HEK293T (cell line): ENCODE results near the gene FHOD1.

Experiments
- CTCF ChIA-PET: fragments of 350-600 bp; formaldehyde crosslinking; extraction: SDS; loops from one replicate; lab custom pipeline; 2021; ENCODE audit warnings: antibody characterized with exemption, inconsistent platforms; lab: Yijun Ruan, JAX
- POLR2A ChIA-PET: fragments of 350-600 bp; formaldehyde crosslinking; extraction: SDS; loops from one replicate; lab custom pipeline; 2020; ENCODE audit warnings: antibody characterized with exemption, inconsistent platforms; lab: Yijun Ruan, JAX
- DNase-seq: peaks from one replicate; pipeline ENCODE4 v3.0.0; 2012; ENCODE audit warnings: mixed read lengths; ENCODE audit errors: extremely low spot score
- ARNT ChIP-seq: fragments of 450-650 bp; IDR thresholded peaks from 2 replicates; pipeline ENCODE4 v1.6.1; 2017; ENCODE audit warnings: mild to moderate bottlenecking
- BHLHE40 ChIP-seq: fragments of 450-650 bp; IDR thresholded peaks from 2 replicates; pipeline ENCODE4 v1.6.1; 2016; ENCODE audit warnings: mild to moderate bottlenecking, moderate library complexity, borderline replicate concordance
- CTBP1 ChIP-seq: fragments of 450-650 bp; IDR thresholded peaks from 2 replicates; pipeline ENCODE4 v1.6.1; 2016; ENCODE audit warnings: borderline replicate concordance
- ELF4 ChIP-seq: fragments of 450-650 bp; IDR thresholded peaks from 2 replicates; pipeline ENCODE4 v1.6.1; 2017; ENCODE audit warnings: antibody characterized with exemption
- FOXA1 ChIP-seq: fragments of 450-650 bp; IDR thresholded peaks from 2 replicates; pipeline ENCODE4 v1.6.1; 2016; ENCODE audit warnings: mild to moderate bottlenecking
- FOXK2 ChIP-seq: fragments of 450-650 bp; IDR thresholded peaks from 2 replicates; pipeline ENCODE4 v1.6.1; 2016; ENCODE audit warnings: mild to moderate bottlenecking
- FOXM1 ChIP-seq: fragments of 450-650 bp; IDR thresholded peaks from 2 replicates; pipeline ENCODE4 v1.6.1; 2017; ENCODE audit warnings: mild to moderate bottlenecking, borderline replicate concordance
- HDGF ChIP-seq: fragments of 450-650 bp; IDR thresholded peaks from 2 replicates; pipeline ENCODE4 v1.6.1; 2017; ENCODE audit warnings: antibody characterized with exemption, borderline replicate concordance
- L3MBTL2 ChIP-seq: fragments of 450-650 bp; conservative IDR thresholded peaks from 2 replicates; pipeline ENCODE4 v1.6.1; 2016; ENCODE audit warnings: mild to moderate bottlenecking
- LEF1 ChIP-seq: fragments of 450-650 bp; IDR thresholded peaks from 2 replicates; pipeline ENCODE4 v1.6.1; 2017; ENCODE audit warnings: mild to moderate bottlenecking, borderline replicate concordance
- NFRKB ChIP-seq: fragments of 450-650 bp; IDR thresholded peaks from 2 replicates; pipeline ENCODE4 v1.6.1; 2016; ENCODE audit warnings: mild to moderate bottlenecking, moderate library complexity
- PKNOX1 ChIP-seq: fragments of 450-650 bp; IDR thresholded peaks from 2 replicates; pipeline ENCODE4 v1.6.1; 2016
- SP1 ChIP-seq: fragments of 450-650 bp; IDR thresholded peaks from 2 replicates; pipeline ENCODE4 v1.6.1; 2017
- SUZ12 ChIP-seq: fragments of 450-650 bp; IDR thresholded peaks from 2 replicates; pipeline ENCODE4 v1.6.1; 2016; ENCODE audit warnings: mild to moderate bottlenecking
- TARDBP ChIP-seq: fragments of 450-650 bp; IDR thresholded peaks from 2 replicates; pipeline ENCODE4 v1.6.1; 2016
- ZNF384 ChIP-seq: fragments of 450-650 bp; IDR thresholded peaks from 2 replicates; pipeline ENCODE4 v1.6.1; 2016

Gene FHOD1

GRCh38 chr16:67244387-67245185 lies 2.7 kb downstream of the FHOD1 start:
- no peak for DNase-seq
- ChIA-PET CTCF (no interaction called here), POLR2A (interaction anchor here (1.0 to 1.4 kb wide), 3 partner anchors 11 to 18 kb away, joined by 4 to 5 read pairs (median 4); partner anchors contain the start of gene TMEM208)
- TF ChIP-seq PKNOX1, result no peak
- TF ChIP-seq SUZ12, result no peak

- DNase-seq, result no peak
- POLR2A ChIA-PET, result interaction anchor here (1.5 kb wide), 1 partner anchor 12 kb away, joined by 4 read pairs; no protein-coding TSS in a partner anchor
- CTCF ChIA-PET, result no interaction called here
- TF ChIP-seq FOXM1 (no peak), CTBP1 (no peak), LEF1 (no peak), ZNF384 (no peak), L3MBTL2 (no peak), FOXK2 (no peak), ARNT (no peak), HDGF (no peak), TARDBP (no peak), SP1 (no peak)
Observed at GRCh38 chr16:67243481-67243880, 3.8 kb downstream of the FHOD1 start.

GRCh38 chr16:67242138-67242730 lies 5.0 kb downstream of the FHOD1 start:
- POLR2A ChIA-PET, result interaction anchor here (1.5 kb wide), 2 partner anchors 8 to 11 kb away, joined by 3 to 4 read pairs; no protein-coding TSS in a partner anchor

GRCh38 chr16:67241008-67241900 lies 6.0 kb downstream of the FHOD1 start:
- no peak for DNase-seq
- TF ChIP-seq SP1, result no peak
- no peak for TF ChIP-seq FOXA1
- no peak for TF ChIP-seq TARDBP
- no peak for TF ChIP-seq NFRKB
- no peak for TF ChIP-seq LEF1
- no peak for TF ChIP-seq FOXK2
- TF ChIP-seq FOXM1, result no peak
- TF ChIP-seq PKNOX1, result no peak
- no peak for TF ChIP-seq BHLHE40
- no peak for TF ChIP-seq ARNT
- no peak for TF ChIP-seq SUZ12
- TF ChIP-seq ZNF384, result no peak
- TF ChIP-seq L3MBTL2, result no peak
- no peak for TF ChIP-seq HDGF
- TF ChIP-seq CTBP1, result no peak
- TF ChIP-seq ELF4, result no peak
- ChIA-PET CTCF (no interaction called here), POLR2A (interaction anchor here (1.5 kb wide), 1 partner anchor 7 kb away, joined by 3 read pairs; no protein-coding TSS in a partner anchor)

More at GRCh38 chr16:67242138-67242730, 5.0 kb downstream of the FHOD1 start:
- DNase-seq, result no peak
- TF ChIP-seq SUZ12 (no peak), SP1 (no peak)
- CTCF ChIA-PET, result no interaction called here

GRCh38 chr16:67240506-67240905 lies 6.8 kb downstream of the FHOD1 start:
- POLR2A ChIA-PET, result no interaction called here
- CTCF ChIA-PET, result no interaction called here
- no peak for DNase-seq
- no peak for TF ChIP-seq ELF4
- TF ChIP-seq ZNF384, result no peak
- no peak for TF ChIP-seq FOXK2
- TF ChIP-seq NFRKB, result no peak
- TF ChIP-seq CTBP1, result no peak
- no peak for TF ChIP-seq HDGF
- no peak for TF ChIP-seq BHLHE40

- DNase-seq, result no peak
- ChIA-PET CTCF (interaction anchor here (0.5 kb wide), 1 partner anchor 54 kb away, joined by 4 read pairs; no protein-coding TSS in a partner anchor), POLR2A (interaction anchor here (2.6 to 4.9 kb wide), 2 partner anchors 9 to 12 kb away, joined by 10 to 41 read pairs; partner anchors contain the start of genes FHOD1, SLC9A5 and TMEM208)
- no peak for TF ChIP-seq HDGF
- no peak for TF ChIP-seq ELF4
- TF ChIP-seq NFRKB, result no peak
- TF ChIP-seq FOXK2, result no peak
- no peak for TF ChIP-seq L3MBTL2
- no peak for TF ChIP-seq PKNOX1
- no peak for TF ChIP-seq TARDBP
- TF ChIP-seq LEF1, result no peak
Observed at GRCh38 chr16:67238806-67239470, 8.3 kb downstream of the FHOD1 start.
